GM21786 (cell line): ENCODE data around the gene SNPH.
"Not testable (repeated sequence)": the region's sequence is repeated elsewhere in the genome, so short reads cannot be mapped to it uniquely, and the experiment has no call there.

Experiments
- ATAC-seq: cut with Tn5 transposase; IDR thresholded peaks from one replicate; pipeline ENCODE4 v1.9.1; 2021; ENCODE audit not compliant: unreplicated experiment

SNPH gene

GRCh38 chr20:1336699-1337367, 70.7 kb downstream of the SNPH start:
- no peak for ATAC-seq

GRCh38 chr20:1337441-1337840, 71.3 kb downstream of the SNPH start:
- no peak for ATAC-seq

GRCh38 chr20:1338096-1338495, 72.0 kb downstream of the SNPH start:
- no peak for ATAC-seq

GRCh38 chr20:1338801-1339200, 72.7 kb downstream of the SNPH start:
- no peak for ATAC-seq

GRCh38 chr20:1341561-1342265, 75.6 kb downstream of the SNPH start:
- no peak for ATAC-seq

- ATAC-seq, result not testable (repeated sequence)
These were observed 77.5 kb downstream of the SNPH start for GRCh38 chr20:1343446-1344124.

- no peak for ATAC-seq
These were observed 79.1 kb downstream of the SNPH start for GRCh38 chr20:1345030-1345755.

- ATAC-seq, result no peak
These were observed 79.6 kb downstream of the SNPH start for GRCh38 chr20:1345756-1346093.

- ATAC-seq, result no peak
These were observed 80.3 kb downstream of the SNPH start for GRCh38 chr20:1346315-1346969.

GRCh38 chr20:1353956-1354355, 87.9 kb downstream of the SNPH start:
- no peak for ATAC-seq

- no peak for ATAC-seq
These were observed 92.0 kb downstream of the SNPH start for GRCh38 chr20:1357921-1358671.
